Sigmoid colon (tissue), 7 donors: ENCODE results near the gene IHH. TPM values are rescaled to one million over a fixed set of nuclear protein-coding genes. Genes with fewer than 3 reads are reported as not detected.
A peak's percentile ranks its signal among the peaks of the same experiment; 100 is the strongest.

Experiments used
- DNase-seq: peaks from one replicate; pipeline ENCODE4 v3.0.0-alpha.2; 2019
- H3K27ac ChIP-seq, 4 donors: fragments of 200-600 bp; sonication (generic); one replicate each; pipeline ENCODE4 v1.5.1; 2016 to 2019; ENCODE audit warnings: mild to moderate bottlenecking in 1 of 4
- H3K27me3 ChIP-seq, 3 donors: fragments of 200-600 bp; sonication (generic); one replicate each; pipeline ENCODE4 v1.5.1; 2019; ENCODE audit warnings: mild to moderate bottlenecking in 1 of 3
- H3K36me3 ChIP-seq, 4 donors: fragments of 200-600 bp; sonication (generic); one replicate each; pipeline ENCODE4 v1.5.1; 2016 to 2019
- H3K4me1 ChIP-seq, 4 donors: fragments of 200-600 bp; sonication (generic); one replicate each; pipeline ENCODE4 v1.5.1; 2017 to 2019
- H3K4me3 ChIP-seq, 4 donors: fragments of 200-600 bp; sonication (generic); one replicate each; pipeline ENCODE4 v1.5.1; 2017 to 2019; ENCODE audit warnings: mild to moderate bottlenecking in 2 of 4, moderate library complexity in 1 of 4
- H3K9me3 ChIP-seq, 4 donors: fragments of 200-600 bp in 3 of 4; sonication (generic) in 3 of 4; one replicate each; pipeline versions ENCODE4 v1.5.1 to v1.6.1; 2013 to 2019
- EP300 ChIP-seq, 4 donors: sonication (generic); formaldehyde crosslinking; IDR thresholded peaks; one replicate each; pipeline ENCODE4 v1.6.1; 2017; ENCODE audit warnings: antibody characterized with exemption in 4 of 4
- POLR2A ChIP-seq, 2 donors: fragments of 450-650 bp; IDR thresholded peaks; one replicate each; pipeline ENCODE4 v1.6.1; 2016; ENCODE audit warnings: antibody characterized with exemption in 2 of 2, mild to moderate bottlenecking in 2 of 2, moderate library complexity in 2 of 2
- POLR2AphosphoS5 ChIP-seq, 4 donors: sonication (generic); formaldehyde crosslinking; IDR thresholded peaks; one replicate each; pipeline ENCODE4 v1.6.1; 2017; ENCODE audit warnings: antibody characterized with exemption in 4 of 4
- WGBS, 2 donors: extraction: QIAGEN DNeasy Blood & Tissue Kit; methylation state at CpG; one replicate each; pipeline ENCODE4 v1.1.7; 2013; 5-methylcytosine and 5-hydroxymethylcytosine counted together
- intact Hi-C: fragments of 100-400 bp; cut with DNase I; formaldehyde crosslinking; loops from one replicate; pipeline ENCODE4 v1.15.1; 2023
- polyA plus RNA-seq, 3 donors: library from polyadenylated mRNA; stranded (reverse); fragments of 200-250 nt; gene quantifications; one replicate each; pipeline ENCODE4 v1.2.3, GENCODE V29; 2013
- total RNA-seq, 4 donors: library from RNA; depleted of rRNA; stranded (reverse); fragments of >200 nt; gene quantifications; one replicate each; pipeline ENCODE4 v1.1.0, GENCODE V29; 2016
- TF ChIP-seq, protein P1 (sequence below), 4 experiments: fragments of 450-650 bp in 3 of 4; fragments of 200-600 bp in 1 of 4; IDR thresholded peaks; one replicate each; pipeline ENCODE4 v1.5.1; 2016 to 2019; ENCODE audit warnings: antibody characterized with exemption in 4 of 4, mild to moderate bottlenecking in 3 of 4, moderate library complexity in 2 of 4
- donor health status: healthy with polysubstance abuse.
- donor health status: Bipolar disorder and iron deficiency.
- donor health status: healthy.

The IHH gene
- total and polyA plus RNA-seq, 7 donors: 12.9 to 36.1 (median 21.6) TPM; not detected in 4

DNA sequence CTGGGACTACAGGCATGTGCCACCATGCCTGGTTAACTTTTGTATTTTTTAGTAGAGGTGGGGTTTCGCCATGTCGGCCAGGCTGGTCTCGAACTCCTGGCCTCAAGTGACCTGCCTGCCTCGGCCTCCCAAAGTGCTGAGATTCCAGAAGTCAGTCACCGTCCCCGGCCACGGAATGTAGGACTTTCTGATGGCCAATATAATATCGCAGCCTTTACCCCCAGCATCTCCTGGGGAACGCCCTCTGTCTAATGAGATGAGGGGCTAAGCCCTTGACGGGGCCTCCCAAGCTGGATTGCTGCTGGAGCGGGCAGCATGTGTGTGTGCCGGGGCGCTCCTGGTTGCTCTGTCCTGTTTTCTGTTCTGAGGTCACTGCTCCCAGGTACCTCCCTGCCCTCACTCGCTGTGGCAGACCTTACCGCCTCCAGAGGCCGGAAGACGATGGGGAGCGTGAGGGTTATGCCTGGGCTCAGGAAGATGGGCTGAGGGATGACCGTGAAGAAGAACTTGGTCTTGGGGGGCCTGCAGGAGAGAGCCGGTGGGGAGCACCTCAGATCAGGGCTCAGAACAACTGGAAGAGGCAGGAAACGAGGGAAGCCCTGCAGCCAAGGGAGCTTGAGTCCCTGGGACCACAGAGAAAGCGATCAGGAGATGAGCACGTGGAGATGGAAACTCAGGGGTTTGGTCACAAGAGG, 28.5 kb downstream of the IHH start:
- WGBS, 2 donors: 87 to 90% methylated on average over 23 of the region's 23 CpGs
- TF ChIP-seq EP300 (IDR thresholded peaks at IDR 0.05) (no peak), POLR2A (IDR thresholded peaks at IDR 0.05) (no peak), POLR2AphosphoS5 (IDR thresholded peaks at IDR 0.05) (no peak)
- TF ChIP-seq, protein P1, sequence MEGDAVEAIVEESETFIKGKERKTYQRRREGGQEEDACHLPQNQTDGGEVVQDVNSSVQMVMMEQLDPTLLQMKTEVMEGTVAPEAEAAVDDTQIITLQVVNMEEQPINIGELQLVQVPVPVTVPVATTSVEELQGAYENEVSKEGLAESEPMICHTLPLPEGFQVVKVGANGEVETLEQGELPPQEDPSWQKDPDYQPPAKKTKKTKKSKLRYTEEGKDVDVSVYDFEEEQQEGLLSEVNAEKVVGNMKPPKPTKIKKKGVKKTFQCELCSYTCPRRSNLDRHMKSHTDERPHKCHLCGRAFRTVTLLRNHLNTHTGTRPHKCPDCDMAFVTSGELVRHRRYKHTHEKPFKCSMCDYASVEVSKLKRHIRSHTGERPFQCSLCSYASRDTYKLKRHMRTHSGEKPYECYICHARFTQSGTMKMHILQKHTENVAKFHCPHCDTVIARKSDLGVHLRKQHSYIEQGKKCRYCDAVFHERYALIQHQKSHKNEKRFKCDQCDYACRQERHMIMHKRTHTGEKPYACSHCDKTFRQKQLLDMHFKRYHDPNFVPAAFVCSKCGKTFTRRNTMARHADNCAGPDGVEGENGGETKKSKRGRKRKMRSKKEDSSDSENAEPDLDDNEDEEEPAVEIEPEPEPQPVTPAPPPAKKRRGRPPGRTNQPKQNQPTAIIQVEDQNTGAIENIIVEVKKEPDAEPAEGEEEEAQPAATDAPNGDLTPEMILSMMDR (IDR thresholded peaks at IDR 0.05): no peak
- H3K27me3 ChIP-seq: peaks cover 4 to 38% (median 25%) of the 10 kb centered on the region in 3 donors

DNA sequence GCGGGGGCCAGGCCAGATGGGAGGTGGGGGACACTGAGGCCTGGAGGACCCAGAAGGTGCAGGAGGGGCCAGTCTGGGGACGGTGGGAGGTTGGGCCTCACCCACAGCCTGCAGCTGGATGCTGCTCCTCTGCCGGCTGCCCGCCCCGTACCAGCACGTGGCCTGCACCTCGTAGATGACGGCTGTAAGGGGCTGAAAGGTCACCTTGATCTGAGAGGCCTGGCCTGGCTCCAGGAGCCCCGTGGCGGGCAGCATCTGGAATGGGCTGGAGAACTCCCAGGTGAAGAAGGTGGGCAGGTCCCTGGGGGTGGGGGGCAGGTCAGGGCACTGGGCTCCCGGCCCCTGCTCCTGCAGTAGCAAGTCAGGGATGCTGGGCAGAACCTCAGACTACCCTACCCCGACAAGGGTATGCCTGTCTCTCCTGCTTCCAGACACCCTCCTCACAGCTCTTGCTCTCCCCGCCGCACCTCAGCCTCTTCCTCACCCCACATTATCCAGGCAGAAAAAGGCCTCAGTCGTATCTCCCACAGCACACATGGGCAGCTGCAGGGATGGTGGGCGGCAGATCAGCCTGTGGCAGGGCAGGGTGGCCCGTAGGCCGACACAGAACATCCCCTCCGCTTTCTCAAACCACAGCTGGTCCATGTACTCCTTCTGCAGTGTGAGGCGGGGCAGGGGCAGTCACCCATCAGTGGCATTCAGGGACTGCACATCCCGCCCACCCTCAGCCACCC, 29.5 kb downstream of the IHH start:
- no peak overlapping the region for H3K4me3 ChIP-seq
- H3K27me3 ChIP-seq: peaks cover 4 to 35% (median 25%) of the 10 kb centered on the region in 3 donors
- intact Hi-C loops: no loop called here
- H3K36me3 ChIP-seq: no peaks in the 10 kb centered on the region
- H3K4me1 ChIP-seq: no peaks in the 10 kb centered on the region
- DNase-seq: no peak
- WGBS, 2 donors: 84 to 85% methylated on average over 21 of the region's 21 CpGs
- TF ChIP-seq POLR2AphosphoS5 (IDR thresholded peaks at IDR 0.05) (no peak), EP300 (IDR thresholded peaks at IDR 0.05) (no peak)
- TF ChIP-seq, protein P1 (IDR thresholded peaks at IDR 0.05): no peak
- H3K9me3 ChIP-seq: no peaks in the 10 kb centered on the region
- H3K27ac ChIP-seq: no peak overlapping the region

More for the DNA sequence above, 28.5 kb downstream of the IHH start:
- no peak for DNase-seq
- H3K27ac ChIP-seq: no peak overlapping the region
- no peaks in the 10 kb centered on the region for H3K9me3 ChIP-seq
- no peaks in the 10 kb centered on the region for H3K36me3 ChIP-seq
- H3K4me1 ChIP-seq: no peaks in the 10 kb centered on the region
- intact Hi-C loops: no loop called here
- H3K4me3 ChIP-seq: no peak overlapping the region

DNA sequence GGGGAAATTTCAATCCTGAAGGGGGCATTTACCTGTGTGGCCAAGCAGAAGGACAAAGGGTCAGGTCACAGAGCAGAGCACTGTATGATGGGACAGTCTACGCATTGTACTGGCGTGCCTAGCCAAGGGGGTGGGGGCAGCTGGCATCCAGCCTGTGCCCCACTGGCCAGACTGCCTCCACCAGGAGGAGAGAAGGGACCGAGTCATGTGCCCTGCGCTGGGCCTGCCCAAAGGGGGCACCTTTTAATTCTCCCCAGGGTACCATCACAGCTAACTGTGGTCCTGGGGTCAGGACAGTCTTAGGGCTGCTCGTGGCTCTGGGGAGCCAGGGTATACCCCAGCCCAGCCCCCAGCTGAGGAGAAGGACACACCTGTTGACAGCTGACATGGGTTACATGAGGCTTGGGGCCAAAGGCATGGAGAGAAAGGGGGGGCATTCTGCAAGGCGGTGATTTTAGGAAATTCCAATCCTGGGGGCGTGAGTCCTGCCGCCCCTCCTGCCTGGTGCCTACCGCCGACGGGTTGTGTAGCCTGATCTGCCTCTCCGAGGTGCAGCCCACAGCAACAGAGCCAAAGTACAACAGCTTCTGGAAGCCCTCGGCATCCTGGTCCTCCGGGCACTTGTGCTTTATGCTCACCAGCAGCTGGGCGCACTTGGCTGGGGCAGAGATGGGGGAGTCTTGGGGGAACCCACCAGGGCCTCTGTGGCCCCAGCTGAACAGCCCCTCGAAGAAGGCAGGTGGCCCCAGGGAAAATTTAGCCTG, 30.4 kb downstream of the IHH start:
- Histone ChIP-seq H3K27me3 (peaks cover 4 to 35% (median 25%) of the 10 kb centered on the region in 3 donors), H3K4me1 (no peaks in the 10 kb centered on the region), H3K36me3 (no peaks in the 10 kb centered on the region), H3K9me3 (no peaks in the 10 kb centered on the region), H3K27ac (no peak overlapping the region), H3K4me3 (no peak overlapping the region)
- TF ChIP-seq EP300 (IDR thresholded peaks at IDR 0.05) (no peak), POLR2AphosphoS5 (IDR thresholded peaks at IDR 0.05) (no peak), POLR2A (IDR thresholded peaks at IDR 0.05) (no peak)
- TF ChIP-seq, protein P1 (IDR thresholded peaks at IDR 0.05): no peak
- intact Hi-C loops: no loop called here
- no peak for DNase-seq
- 81% methylated on average over 16 of the region's 16 CpGs for WGBS, 2 donors

DNA sequence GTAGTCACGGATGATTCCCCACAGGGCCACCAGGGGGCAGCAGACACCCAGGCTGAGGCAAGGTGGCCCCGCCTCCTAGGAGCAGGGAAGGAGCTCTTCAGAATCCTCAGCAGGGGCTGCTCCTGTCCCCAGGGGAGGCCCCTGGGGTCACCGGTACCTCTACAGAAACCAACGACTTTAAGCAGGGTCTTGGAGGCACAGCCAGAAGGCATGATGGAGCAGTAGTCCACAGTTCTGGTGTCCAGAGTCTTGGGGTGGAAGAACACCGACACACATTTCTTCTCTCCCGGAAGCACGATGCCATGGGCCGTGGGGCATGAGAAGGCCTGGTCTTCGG, 30.9 kb downstream of the IHH start:
- H3K9me3 ChIP-seq: no peaks in the 10 kb centered on the region
- no peaks in the 10 kb centered on the region for H3K4me1 ChIP-seq
- no peaks in the 10 kb centered on the region for H3K36me3 ChIP-seq
- intact Hi-C loops: loop anchor here (1.0 kb wide), 1 partner anchor 126 kb away; no protein-coding TSS in a partner anchor
- H3K27me3 ChIP-seq: peaks cover 4 to 35% (median 25%) of the 10 kb centered on the region in 3 donors
- TF ChIP-seq EP300 (IDR thresholded peaks at IDR 0.05): no peak
- TF ChIP-seq, protein P1 (IDR thresholded peaks at IDR 0.05): peak; percentile 57 to 93 (median 77)
- H3K27ac ChIP-seq: no peak overlapping the region
- H3K4me3 ChIP-seq: no peak overlapping the region
- 35 to 43% methylated on average over 9 of the region's 9 CpGs for WGBS, 2 donors
- peak; percentile 85 for DNase-seq
